ENCODE data around the gene SALL1. TPM values are rescaled to one million over a fixed set of nuclear protein-coding genes. Genes with fewer than 3 reads are reported as not detected.

SALL1 gene
- total RNA-seq, 2 donors from 2014 or later: 0.14 to 4.8 TPM

GRCh38 chr16:51143196-51143977 is 7.7 kb downstream of the SALL1 start:
- no peaks in the 10 kb centered on the region for H3K36me3 ChIP-seq
- no peaks in the 10 kb centered on the region for H3K4me1 ChIP-seq (replicated peaks)
- no peak for TF ChIP-seq POLR2A (IDR thresholded peaks at IDR 0.05)
- no peak for TF ChIP-seq POLR2AphosphoS5 (IDR thresholded peaks at IDR 0.05)
- TF ChIP-seq CTCF (IDR thresholded peaks at IDR 0.05): no peak
- no peak overlapping the region for H3K27ac ChIP-seq
- WGBS: 36% methylated on average over 5 of the region's 5 CpGs
- intact Hi-C loops (cut with DNase I): no loop called here
- no peaks in the 10 kb centered on the region for H3K9me3 ChIP-seq
- H3K4me3 ChIP-seq: no peak overlapping the region
- no peak for DNase-seq (ENCODE audit: low spot score)
- peaks cover 4% of the 10 kb centered on the region for H3K27me3 ChIP-seq (replicated peaks; ENCODE audit: insufficient read depth)

GRCh38 chr16:51141541-51141940 is 9.5 kb downstream of the SALL1 start:
- no peak overlapping the region for H3K27ac ChIP-seq
- peaks cover 4% of the 10 kb centered on the region for H3K27me3 ChIP-seq (replicated peaks; ENCODE audit: insufficient read depth)
- no peaks in the 10 kb centered on the region for H3K4me1 ChIP-seq (replicated peaks)
- TF ChIP-seq CTCF (IDR thresholded peaks at IDR 0.05) (no peak), POLR2A (IDR thresholded peaks at IDR 0.05) (no peak), POLR2AphosphoS5 (IDR thresholded peaks at IDR 0.05) (no peak)
- no peak overlapping the region for H3K4me3 ChIP-seq
- no peak for DNase-seq (ENCODE audit: low spot score)
- 91% methylated on average over 21 of the region's 21 CpGs for WGBS
- intact Hi-C loops (cut with DNase I): no loop called here
- no peaks in the 10 kb centered on the region for H3K9me3 ChIP-seq
- no peaks in the 10 kb centered on the region for H3K36me3 ChIP-seq

DNA sequence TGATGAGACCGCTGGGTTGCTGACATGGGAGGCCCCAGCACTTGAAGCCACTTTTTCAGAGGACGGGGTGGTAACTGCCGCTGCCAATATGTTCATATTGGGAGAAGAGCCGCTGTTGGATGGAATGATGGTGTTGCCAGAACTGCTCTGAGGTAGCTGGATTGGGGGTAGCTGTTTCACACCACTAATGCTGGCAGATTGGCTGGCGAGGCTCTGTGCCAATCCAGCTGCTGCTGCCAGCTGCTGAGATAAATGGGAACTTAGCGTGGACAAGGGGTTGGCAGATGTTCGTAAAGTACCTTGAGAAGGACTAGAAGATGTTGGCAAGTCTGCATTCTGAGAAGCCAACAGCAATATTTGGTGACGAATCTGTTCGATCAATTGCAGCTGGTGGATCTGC is 10.0 kb downstream of the SALL1 start:
- intact Hi-C loops (cut with DNase I): no loop called here
- H3K9me3 ChIP-seq: no peaks in the 10 kb centered on the region
- H3K4me1 ChIP-seq (replicated peaks): no peaks in the 10 kb centered on the region
- peaks cover 4% of the 10 kb centered on the region for H3K27me3 ChIP-seq (replicated peaks; ENCODE audit: insufficient read depth)
- H3K4me3 ChIP-seq: no peak overlapping the region
- H3K36me3 ChIP-seq: no peaks in the 10 kb centered on the region
- 81% methylated on average over 9 of the region's 9 CpGs for WGBS
- H3K27ac ChIP-seq: no peak overlapping the region
- TF ChIP-seq POLR2AphosphoS5 (IDR thresholded peaks at IDR 0.05) (no peak), POLR2A (IDR thresholded peaks at IDR 0.05) (no peak), CTCF (IDR thresholded peaks at IDR 0.05) (no peak)
- DNase-seq (ENCODE audit: low spot score): no peak

DNA sequence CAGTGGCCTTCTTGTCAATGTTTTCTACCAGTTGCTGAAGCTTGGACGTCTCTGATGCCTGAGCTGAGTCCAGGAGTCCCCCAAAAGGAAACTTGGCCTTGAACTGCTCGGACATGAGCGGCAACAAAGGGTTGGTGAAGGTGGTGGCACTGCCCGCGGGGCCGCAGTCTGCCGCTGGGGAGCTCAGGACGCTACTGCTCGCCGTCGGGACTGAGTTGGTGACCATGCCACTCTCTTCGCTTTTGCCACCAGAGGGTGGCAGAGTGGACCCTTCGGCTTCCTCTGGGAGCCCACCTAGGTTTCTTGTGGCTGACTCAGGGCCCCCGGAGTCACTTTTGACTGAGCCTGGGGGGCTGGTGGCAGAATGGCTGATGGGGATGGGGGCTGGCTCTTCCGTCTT is 11.0 kb downstream of the SALL1 start:
- Histone ChIP-seq H3K4me3 (no peak overlapping the region), H3K4me1 (replicated peaks) (no peaks in the 10 kb centered on the region), H3K27ac (no peak overlapping the region), H3K9me3 (no peaks in the 10 kb centered on the region), H3K36me3 (no peaks in the 10 kb centered on the region), H3K27me3 (replicated peaks; ENCODE audit: insufficient read depth) (peaks cover 4% of the 10 kb centered on the region)
- intact Hi-C loops (cut with DNase I): no loop called here
- DNase-seq (ENCODE audit: low spot score): no peak
- WGBS: 87% methylated on average over 15 of the region's 15 CpGs
- no peak for TF ChIP-seq CTCF (IDR thresholded peaks at IDR 0.05)
- no peak for TF ChIP-seq POLR2AphosphoS5 (IDR thresholded peaks at IDR 0.05)
- no peak for TF ChIP-seq POLR2A (IDR thresholded peaks at IDR 0.05)

DNA sequence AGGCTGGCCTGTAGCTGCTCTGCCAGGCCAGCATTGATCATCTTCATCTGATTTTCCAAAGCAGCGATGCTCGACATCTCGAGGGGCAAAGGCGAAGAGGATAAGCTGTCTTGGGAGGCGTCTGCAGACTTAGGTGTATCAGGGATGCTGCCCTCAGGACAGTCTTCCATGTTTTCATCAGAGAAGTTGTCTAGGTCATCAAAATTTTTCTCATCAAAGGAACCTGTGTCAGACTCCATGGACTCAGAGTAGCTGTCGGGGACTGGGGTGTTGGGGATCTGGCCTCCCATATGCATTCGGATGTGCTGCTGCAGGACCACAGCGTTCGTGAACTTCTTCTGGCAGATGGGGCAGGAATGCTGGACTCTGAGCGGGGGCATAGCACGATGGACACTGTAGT is 11.5 kb downstream of the SALL1 start:
- no peak overlapping the region for H3K27ac ChIP-seq
- H3K4me3 ChIP-seq: no peak overlapping the region
- DNase-seq (ENCODE audit: low spot score): no peak
- H3K9me3 ChIP-seq: no peaks in the 10 kb centered on the region
- H3K4me1 ChIP-seq (replicated peaks): no peaks in the 10 kb centered on the region
- no peak for TF ChIP-seq POLR2A (IDR thresholded peaks at IDR 0.05)
- intact Hi-C loops (cut with DNase I): no loop called here
- no peaks in the 10 kb centered on the region for H3K36me3 ChIP-seq
- WGBS: 86% methylated on average over 11 of the region's 11 CpGs
- peaks cover 6% of the 10 kb centered on the region for H3K27me3 ChIP-seq (replicated peaks; ENCODE audit: insufficient read depth)
